Measurements from ENCODE around the gene NAA30.

NAA30 gene

DNA sequence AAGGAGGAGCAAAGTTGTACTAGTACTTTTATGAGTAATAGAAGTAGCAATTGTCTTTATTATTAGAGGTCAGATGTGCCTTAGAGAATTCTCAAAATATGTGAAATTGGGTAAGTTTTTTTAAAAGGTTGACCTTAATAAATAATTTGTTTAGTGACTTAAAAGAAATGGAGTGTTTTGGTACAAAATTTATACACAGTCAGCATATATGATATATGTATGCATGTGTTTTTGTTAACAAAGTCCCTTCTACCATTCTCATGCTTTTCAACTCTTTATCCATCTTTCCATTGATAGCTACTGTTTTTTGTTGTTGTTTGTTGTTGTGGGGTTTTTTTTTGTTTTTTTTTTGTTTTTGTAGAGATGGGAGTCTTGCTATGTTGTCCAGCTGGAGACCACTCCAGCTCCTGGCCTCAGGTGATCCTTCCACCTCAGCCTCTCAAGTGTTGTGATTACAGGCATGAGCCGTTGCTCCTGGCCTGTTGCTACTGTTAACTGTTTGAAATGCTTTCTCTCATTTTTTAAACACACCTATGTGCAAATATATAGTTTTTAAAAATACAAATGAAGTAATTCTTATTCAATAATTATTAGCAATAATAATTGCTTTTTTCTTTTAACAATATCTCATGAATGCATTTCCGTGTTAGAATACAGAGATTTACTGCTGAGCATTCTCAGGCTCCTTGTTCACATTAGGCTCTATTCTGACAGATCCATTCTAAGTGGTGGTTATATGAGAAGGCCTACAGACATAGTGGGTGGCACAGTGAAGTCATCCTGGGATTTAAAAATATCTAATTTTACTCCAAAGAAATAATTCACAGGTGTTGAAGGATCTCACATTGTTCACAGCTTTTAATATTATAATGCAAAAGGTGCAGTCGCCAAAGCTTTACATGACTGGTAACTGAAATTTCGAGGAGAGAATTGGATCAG, 10.4 kb downstream of the NAA30 start:
- no peak for DNase-seq

DNA sequence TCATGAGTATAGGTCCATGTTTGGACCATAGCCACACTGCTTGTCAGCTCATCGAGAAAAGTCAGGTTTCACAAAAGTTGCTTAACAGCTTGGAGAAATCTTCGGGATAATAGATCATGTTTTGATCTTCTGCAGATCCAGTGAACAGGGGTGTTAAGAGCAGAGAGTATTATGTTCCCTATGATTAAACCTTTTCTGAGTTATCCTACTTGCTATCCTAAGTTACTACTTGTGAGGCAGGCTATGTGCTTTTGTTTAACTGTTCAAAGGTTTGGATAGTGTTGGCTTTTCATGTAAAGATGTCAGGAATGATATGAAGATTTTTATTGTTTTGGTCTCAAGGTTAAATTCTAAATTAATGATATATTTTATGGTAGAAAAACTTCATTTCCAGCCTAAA, 11.1 kb downstream of the NAA30 start:
- no peak for DNase-seq

DNA sequence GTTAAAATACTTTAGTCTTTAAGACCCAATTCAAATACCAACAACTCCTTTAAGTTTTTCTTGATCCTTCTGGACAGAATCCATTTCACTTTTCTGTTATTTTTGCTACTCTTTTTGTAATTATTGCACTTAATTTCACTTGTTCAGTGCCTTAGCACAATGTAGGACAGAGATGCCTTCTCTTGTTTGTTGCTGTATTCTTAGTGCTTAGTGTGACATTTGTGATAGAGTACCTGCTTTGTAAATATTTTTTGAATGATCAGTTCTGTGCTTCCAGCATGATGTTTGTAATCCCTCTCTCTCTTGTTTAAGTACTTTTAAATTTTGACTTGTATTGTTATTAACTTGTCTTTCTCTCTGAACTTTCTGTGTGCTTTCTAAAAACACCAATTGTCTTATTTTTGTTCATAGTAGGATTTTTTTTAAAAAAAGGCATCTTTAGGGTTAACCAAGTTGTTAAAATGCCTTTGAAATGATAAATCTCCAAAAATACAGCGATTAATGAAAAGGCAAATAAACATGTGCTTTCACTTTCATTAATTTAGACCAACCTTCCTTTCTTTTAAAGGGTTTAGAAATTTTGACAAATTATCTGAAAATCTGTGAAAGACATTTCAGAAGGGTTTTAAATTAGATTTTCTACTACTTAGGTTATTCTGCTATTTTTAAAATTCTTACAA, 11.9 kb downstream of the NAA30 start:
- DNase-seq: no peak

DNA sequence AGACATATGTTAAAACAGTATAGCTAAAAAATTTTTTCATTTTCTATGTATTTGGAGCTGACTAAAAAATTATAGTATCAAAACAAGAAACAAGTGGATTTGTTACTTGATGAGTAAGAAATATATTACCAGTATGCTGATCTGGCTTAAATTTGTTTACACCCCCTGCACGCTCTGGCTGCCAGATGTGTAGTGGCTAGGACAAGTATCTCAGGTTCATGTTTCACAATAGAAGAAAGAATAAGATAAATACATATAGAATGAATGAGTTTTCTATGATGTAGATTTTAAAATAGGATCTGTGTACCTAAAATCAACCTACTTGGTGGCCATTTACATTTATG, 13.1 kb downstream of the NAA30 start:
- DNase-seq: no peak

DNA sequence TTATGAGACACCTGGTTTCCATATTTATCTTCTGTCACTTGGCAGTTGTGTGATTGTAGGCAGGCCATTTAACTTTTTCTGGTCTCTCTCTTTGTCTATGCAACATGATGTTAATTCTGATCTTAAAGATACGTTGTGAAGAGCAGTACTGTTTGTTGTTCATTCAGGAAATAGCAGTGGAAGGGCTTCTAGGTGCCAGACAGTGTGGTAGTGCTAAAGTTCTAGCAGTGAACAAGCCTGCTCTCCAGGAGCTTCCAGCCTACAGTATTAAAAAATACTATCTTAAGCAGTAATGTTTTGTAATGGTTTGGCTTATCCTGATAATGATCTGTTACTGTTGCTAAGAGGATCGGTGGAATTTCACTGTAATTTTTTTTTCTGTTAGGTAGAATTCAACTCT, 15.2 kb downstream of the NAA30 start:
- DNase-seq: no peak

DNA sequence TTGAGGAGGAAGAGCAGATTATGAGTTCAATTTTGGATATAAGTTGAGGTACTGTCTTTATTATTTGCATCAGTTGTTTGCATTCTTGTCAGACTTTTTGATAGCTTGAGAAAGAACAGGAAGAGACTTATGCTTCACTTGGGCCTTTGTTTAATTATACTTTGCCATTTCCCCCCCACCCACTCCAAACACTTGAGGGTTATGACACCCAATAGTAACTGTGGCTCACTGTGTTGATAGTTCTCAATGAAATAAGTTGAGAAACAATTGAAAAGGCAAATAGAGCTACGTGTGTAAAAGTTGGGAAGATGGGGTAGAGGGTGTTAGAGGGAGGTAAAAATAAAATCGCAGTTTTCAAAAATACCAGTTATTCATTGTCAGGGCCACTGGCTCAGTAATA, 17.7 kb downstream of the NAA30 start:
- DNase-seq: no peak

DNA sequence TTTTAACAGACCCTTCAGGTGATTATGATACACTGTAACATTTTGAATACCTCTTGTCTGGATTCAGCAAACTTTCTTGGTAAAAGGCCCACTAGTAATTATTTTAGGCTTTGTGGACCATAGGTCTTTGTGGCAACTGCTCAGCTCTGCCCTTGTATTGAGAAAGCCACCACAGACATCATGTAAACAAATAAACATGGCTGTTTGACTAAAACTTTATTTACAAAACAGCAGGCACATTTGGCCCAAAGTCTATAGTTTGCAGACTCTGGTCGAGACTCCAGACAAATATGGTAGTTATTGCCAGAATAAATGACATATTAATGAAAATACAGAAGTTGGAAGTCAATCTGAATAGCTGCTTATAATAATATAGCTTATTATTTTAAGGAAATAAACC, 18.2 kb downstream of the NAA30 start:
- DNase-seq: no peak

DNA sequence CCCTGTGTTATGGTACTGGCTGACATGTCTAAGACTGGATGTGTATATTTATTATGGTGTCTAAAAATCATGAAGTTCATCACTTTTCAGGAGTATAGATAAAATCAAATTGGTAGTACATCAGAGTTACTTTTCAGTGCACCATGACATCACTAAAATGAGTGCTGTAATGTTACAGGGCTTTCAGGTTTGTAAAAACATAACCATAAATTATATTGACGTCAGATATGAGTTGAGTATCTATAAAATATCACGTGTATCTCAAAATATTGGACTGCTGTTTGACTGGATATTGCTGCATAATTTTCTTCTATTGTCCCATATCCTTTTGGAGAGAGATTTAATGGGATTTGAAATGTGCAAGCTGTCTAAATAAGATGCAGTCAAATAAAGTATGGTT, 22.0 kb downstream of the NAA30 start:
- no peak for DNase-seq

DNA sequence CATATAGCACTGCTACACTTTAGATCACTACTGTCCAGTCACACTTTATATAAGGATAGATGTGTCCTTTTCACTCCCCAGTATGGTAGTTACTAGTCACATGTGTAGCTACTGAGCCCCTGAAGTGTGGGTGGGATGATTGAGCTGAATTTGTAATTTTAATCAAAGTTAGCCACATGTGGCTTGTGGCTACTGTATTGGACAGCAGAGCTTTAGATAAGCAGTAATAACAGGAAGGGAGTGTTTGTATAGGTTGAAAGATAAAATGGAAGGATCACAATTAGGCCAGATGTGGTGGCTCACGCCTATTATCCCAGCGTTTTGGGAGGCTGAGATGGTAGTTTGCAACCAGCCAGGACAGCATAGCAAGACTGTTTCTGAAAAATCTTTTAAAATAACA, 23.5 kb downstream of the NAA30 start:
- no peak for DNase-seq

DNA sequence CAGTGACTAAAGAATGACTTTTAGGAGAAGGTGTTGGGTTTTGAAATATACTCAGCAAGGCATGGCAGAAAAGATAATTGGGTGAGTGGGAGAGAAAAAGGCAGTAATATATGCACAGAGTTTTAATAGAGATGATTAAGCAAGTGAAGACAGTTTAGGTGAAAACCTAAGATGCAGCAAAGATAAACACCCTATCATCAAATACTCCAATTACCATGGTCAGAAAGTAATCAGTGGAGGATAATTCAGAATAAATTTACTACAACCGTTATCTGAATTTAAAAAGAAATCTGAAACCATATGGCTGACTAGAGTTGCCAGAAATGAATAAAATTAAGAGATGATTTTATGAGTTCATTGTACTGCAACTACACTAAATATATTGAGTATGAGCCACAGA, 26.8 kb downstream of the NAA30 start:
- no peak for DNase-seq

DNA sequence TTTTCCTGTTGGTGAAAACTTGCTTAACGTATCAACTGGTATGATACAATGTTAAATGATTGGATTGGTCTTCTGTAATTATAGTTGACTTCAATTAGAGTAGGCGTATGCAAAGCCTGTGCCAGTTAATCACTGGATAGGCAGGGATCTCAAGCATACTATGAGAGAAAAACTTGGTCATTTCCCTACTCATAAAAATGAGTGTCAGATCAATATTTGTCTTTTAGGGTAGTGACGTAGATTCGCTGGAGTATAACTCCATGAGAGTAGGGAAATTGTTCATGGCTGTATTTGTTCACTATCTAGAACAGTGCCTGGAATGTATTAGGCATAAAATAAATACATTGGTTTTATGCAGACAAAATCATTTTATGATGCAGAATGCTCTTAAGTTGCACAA, 28.6 kb downstream of the NAA30 start:
- no peak for DNase-seq

DNA sequence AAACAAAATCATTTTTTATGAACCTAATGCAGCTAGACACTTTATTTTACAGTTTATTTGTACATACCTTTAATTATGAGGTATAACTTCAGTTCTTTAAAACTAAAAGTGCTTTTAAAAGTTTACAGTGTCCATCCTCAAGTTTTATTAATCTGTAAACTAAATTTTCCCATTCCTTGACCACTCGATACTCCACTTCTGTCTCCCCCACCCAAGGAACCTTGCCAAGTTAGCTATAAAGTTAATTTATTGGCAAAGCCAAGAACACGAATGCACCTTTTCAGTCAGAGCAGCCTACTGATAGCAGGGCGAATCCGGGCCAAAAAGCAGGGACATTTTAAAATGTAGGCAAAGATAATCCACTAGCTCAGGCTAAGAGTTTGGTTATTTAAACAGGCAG, 29.6 kb downstream of the NAA30 start:
- no peak for DNase-seq

DNA sequence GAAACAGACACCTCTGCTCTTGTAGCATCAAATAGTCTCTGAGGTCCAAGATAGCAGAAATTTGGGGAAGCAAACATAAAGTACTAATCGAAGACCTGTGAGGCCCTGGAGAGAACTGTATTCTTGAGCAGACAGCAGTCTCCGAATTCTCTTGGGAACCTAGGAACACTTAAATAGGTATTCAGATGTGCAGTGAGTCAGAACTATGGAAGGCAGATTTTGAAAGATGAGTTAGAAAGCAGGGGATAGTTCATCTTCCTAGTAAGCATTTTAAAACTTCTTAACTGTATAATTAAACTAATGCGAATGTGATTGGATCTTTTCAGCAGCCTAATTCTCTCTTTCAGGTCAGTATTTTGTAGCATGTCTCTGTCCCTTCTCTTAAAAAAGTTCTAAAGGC, 30.6 kb downstream of the NAA30 start:
- no peak for DNase-seq

DNA sequence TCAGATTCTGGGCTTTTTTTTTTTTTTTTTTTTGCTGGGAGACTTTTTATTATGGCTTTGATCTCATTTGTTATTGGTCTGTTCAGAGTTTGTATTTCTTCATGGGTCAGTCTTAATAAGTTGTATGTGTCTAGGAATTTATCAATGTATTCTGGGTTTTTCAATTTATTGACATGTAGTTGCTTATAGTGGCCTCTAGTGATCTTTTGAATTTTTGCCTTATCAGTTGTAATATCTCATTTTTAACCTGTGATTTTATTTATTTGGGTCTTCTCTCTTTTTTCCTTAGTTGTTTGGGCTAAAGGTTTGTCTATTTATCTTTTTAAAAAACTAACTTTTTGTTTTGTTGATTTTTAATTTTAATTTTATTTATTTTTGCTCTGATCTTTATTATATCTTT, 45.5 kb downstream of the NAA30 start:
- DNase-seq: no peak

DNA sequence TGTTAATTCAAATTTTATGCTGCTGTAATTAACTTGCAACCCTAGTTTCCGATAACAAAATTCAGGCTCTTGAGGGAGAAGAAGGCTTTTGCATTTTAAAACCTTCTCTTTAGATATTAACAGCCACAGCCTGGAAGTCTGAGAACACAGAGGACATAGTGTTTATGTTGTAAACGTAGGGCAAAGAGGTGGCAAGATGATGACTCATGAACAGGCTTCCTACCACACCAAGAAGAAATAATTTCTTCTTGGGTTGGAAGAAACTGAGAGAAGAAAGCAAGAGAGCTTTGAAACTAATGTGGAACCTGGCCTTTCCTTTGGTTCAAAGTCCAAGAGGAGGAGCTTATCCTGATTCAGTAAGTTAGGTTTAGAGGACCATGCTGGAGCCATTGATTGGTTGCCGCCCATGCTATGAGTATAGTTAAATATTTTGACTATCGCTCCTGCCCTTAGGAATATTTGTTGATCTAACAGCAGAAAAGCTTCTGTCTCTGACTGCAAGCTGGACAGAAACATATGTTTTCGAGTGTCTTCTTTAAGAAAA, 71.5 kb downstream of the NAA30 start:
- DNase-seq: no peak

DNA sequence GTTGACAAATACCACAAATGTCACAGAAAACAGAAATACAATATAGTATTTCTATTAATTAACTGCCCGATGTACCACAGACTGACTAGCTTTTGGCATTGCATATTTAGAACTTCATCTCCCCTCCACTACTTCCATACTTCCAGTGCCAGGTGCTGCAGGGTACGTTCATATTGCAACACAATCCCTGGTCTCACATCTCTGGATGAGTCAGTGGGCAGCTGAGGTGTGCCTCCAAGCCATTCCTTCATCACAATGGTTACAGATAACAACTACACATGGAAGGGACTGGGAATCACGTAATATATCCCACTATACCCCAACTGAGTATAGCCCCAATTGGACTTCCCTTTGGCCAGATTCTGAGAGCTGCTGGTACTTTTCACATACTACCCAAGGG, 72.2 kb downstream of the NAA30 start:
- DNase-seq: no peak

DNA sequence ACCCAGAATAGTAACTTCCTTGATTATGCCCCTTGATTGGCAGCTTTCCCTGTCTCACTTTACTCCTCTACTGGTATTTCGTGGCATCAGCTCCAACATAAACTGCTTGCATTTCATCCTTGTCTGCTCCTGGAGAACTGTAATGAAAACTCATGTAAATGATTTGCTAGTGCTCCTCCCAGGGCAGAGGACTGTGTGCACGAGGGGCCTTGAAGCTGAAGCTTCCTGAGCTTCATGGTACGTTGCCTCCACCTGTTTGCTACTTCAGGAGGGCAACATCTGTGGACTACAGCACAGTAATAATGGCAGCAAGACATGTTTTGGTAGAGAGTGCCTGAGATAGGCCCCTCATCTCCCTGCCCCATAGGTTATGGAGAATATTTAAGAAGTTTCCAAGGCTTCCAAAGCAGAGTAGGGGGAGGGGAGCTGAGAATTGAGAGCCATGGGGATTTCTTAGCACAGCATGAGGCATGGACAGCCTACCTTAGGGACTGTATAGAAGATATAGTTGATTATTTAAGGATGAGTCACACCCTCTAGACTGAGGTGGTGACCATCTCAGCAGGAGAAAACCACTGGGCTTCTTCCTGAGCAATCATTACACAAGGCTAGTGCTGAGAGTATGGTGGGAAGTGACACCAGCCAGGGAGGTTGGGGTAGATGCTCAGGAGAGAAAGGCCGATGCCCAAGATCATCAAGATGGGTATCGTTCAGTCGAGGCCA, 73.8 kb downstream of the NAA30 start:
- DNase-seq: no peak
